ENCODE data around the gene SLC6A8.

SLC6A8 gene

GRCh38 chrX:153644356-153645125, 43.2 kb upstream of the SLC6A8 start:
- Histone ChIP-seq H3K27ac (ENCODE audit: extremely low read depth, low read depth, low read length) (no peak overlapping the region), H3K9me3 (ENCODE audit: control insufficient read depth, insufficient read depth, low read depth, low read length) (no peaks in the 10 kb centered on the region), H3K36me3 (ENCODE audit: control insufficient read depth in 2 of 2, insufficient read depth in 1 of 2, low read length in 2 of 2) (no peaks in the 10 kb centered on the region), H3K4me3 (ENCODE audit: low read depth, low read length) (no peak overlapping the region), H3K4me1 (ENCODE audit: control insufficient read depth, insufficient read depth, low read length) (peaks cover 3% of the 10 kb centered on the region; the same call in 1 of the 2 replicates)
- ChIA-PET POLR2A (no interaction called here), CTCF (interaction anchor here (0.6 to 2.5 kb wide), 20 partner anchors 8 to 703 kb away, joined by 3 to 24 read pairs (median 5); no protein-coding TSS in a partner anchor)
- TF ChIP-seq KLF9 (tag by site-specific recombination; IDR thresholded peaks at IDR 0.05; ENCODE audit: low read depth): no peak
- TF ChIP-seq ZNF394 (tag by site-specific recombination; IDR thresholded peaks at IDR 0.05; ENCODE audit: borderline replicate concordance): peak; percentile 41; the same call in 1 of the 2 replicates
- TF ChIP-seq PRDM1 (tag by site-specific recombination; IDR thresholded peaks at IDR 0.05): no peak
- no peak for TF ChIP-seq HOXD13 (CRISPR knock-in tag; IDR thresholded peaks at IDR 0.05; ENCODE audit: borderline replicate concordance)
- 0 out of 2 replicates have a peak, but pooled peaks have one; percentile 36 for TF ChIP-seq ZIC2 (tag by site-specific recombination; IDR thresholded peaks at IDR 0.05)
- TF ChIP-seq ZBTB48 (tag by site-specific recombination; IDR thresholded peaks at IDR 0.05): 0 out of 2 replicates have a peak, but pooled peaks have one; percentile 38
- TF ChIP-seq ZNF600 (tag by site-specific recombination; IDR thresholded peaks at IDR 0.05): peak; percentile 74
- 0 out of 2 replicates have a peak, but pooled peaks have one; percentile 12 for TF ChIP-seq YY1 (tag by site-specific recombination; IDR thresholded peaks at IDR 0.05)
- TF ChIP-seq ZNF132 (tag by site-specific recombination; IDR thresholded peaks at IDR 0.05; ENCODE audit: borderline replicate concordance): no peak
- no peak for TF ChIP-seq PRDM2 (tag by site-specific recombination; IDR thresholded peaks at IDR 0.05; ENCODE audit: borderline replicate concordance)
- TF ChIP-seq OSR2 (tag by site-specific recombination; IDR thresholded peaks at IDR 0.05): no peak
- peak; percentile 88 for TF ChIP-seq SCRT2 (tag by site-specific recombination; IDR thresholded peaks at IDR 0.05)
- peak; percentile 75; the same call in 1 of the 2 replicates for TF ChIP-seq SCRT1 (tag by site-specific recombination; IDR thresholded peaks at IDR 0.05; ENCODE audit: borderline replicate concordance)
- TF ChIP-seq ZXDB (tag by site-specific recombination; IDR thresholded peaks at IDR 0.05): no peak
- no peak for TF ChIP-seq ATF2 (tag by site-specific recombination; IDR thresholded peaks at IDR 0.05; ENCODE audit: low read depth)
- TF ChIP-seq ZFP41 (tag by site-specific recombination; IDR thresholded peaks at IDR 0.05; ENCODE audit: borderline replicate concordance): no peak
- no peak for TF ChIP-seq SP7 (tag by site-specific recombination; IDR thresholded peaks at IDR 0.05)
- peak; percentile 83 for TF ChIP-seq CTCF (tag by site-specific recombination; IDR thresholded peaks at IDR 0.05)
- peak; percentile 60 for TF ChIP-seq GLIS2 (tag by site-specific recombination; IDR thresholded peaks at IDR 0.05)
- TF ChIP-seq ZBTB6 (tag by site-specific recombination; IDR thresholded peaks at IDR 0.05): peak; percentile 23; the same call in 1 of the 2 replicates
- no peak for TF ChIP-seq ZNF473 (tag by site-specific recombination; IDR thresholded peaks at IDR 0.05)
- no peak for TF ChIP-seq ZNF26 (tag by site-specific recombination; IDR thresholded peaks at IDR 0.05)
- TF ChIP-seq ZNF157 (tag by site-specific recombination; IDR thresholded peaks at IDR 0.05): no peak
- no peak for TF ChIP-seq ZNF830 (tag by site-specific recombination; IDR thresholded peaks at IDR 0.05; ENCODE audit: low read depth)
